Right lobe of liver (tissue), 4 donors: Measurements from ENCODE around the gene C11orf42.

ENCODE experiments used
- POLR2A ChIP-seq: fragments of 450-650 bp; IDR thresholded peaks from one replicate; pipeline ENCODE4 v1.6.1; 2017; ENCODE audit warnings: antibody characterized with exemption, mild to moderate bottlenecking
- TF ChIP-seq, protein P1 (sequence below), 4 donors: fragments of 200-600 bp in 3 of 4; fragments of 450-650 bp in 1 of 4; IDR thresholded peaks; one replicate each; pipeline versions ENCODE4 v1.5.1 to v1.8.0; 2016 to 2022; ENCODE audit warnings: antibody characterized with exemption in 4 of 4, mild to moderate bottlenecking in 2 of 4
- donor health status: DM: no; HTN: no; CAD: no.
- donor health status: DM: no; HTN: no; CAD: no.
- donor health status: DM: no; HTN: yes; CAD: no.

DNA sequence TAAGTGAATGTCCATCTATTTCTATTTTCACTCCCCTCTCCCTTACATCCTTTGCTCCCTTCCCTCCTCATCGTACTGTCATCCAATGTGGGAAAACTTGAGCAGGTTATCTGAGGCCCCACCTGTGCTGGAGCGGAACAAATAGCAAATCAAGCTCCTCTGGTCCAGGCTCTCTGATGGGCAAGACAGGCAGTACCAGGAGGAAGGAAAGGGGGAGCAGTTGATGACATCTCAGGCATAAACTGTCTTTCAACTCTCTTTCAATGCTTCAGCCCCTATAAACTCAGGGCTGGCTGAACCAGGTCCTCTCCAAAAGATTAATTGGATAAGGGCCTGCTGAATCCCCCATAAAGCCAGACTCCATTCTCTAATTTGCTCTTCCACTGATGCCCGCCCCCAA lies 52.8 kb downstream of the C11orf42 start:
- TF ChIP-seq, protein P1, sequence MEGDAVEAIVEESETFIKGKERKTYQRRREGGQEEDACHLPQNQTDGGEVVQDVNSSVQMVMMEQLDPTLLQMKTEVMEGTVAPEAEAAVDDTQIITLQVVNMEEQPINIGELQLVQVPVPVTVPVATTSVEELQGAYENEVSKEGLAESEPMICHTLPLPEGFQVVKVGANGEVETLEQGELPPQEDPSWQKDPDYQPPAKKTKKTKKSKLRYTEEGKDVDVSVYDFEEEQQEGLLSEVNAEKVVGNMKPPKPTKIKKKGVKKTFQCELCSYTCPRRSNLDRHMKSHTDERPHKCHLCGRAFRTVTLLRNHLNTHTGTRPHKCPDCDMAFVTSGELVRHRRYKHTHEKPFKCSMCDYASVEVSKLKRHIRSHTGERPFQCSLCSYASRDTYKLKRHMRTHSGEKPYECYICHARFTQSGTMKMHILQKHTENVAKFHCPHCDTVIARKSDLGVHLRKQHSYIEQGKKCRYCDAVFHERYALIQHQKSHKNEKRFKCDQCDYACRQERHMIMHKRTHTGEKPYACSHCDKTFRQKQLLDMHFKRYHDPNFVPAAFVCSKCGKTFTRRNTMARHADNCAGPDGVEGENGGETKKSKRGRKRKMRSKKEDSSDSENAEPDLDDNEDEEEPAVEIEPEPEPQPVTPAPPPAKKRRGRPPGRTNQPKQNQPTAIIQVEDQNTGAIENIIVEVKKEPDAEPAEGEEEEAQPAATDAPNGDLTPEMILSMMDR (IDR thresholded peaks at IDR 0.05) = no peak
- no peak for TF ChIP-seq POLR2A
